Neural cell (in vitro differentiated cells): ENCODE measurements around the gene CTSF.

ENCODE experiments used
- CTCF ChIP-seq: fragments of 450-650 bp; IDR thresholded peaks from 2 replicates; pipeline ENCODE4 v1.5.1; 2014; ENCODE audit warnings: antibody characterized with exemption, mild to moderate bottlenecking, moderate library complexity; ENCODE audit not compliant: poor library complexity, severe bottlenecking
- EP300 ChIP-seq: fragments of 450-650 bp; conservative IDR thresholded peaks from 2 replicates; pipeline ENCODE4 v1.6.1; 2014; ENCODE audit warnings: antibody characterized with exemption, mild to moderate bottlenecking, moderate library complexity; ENCODE audit not compliant: poor library complexity, severe bottlenecking
- EZH2 ChIP-seq: fragments of 200-600, 300-800 bp; shearing (Covaris generic), sonication (generic); IDR thresholded peaks from 2 replicates; pipeline ENCODE4 v1.6.1; 2014; ENCODE audit warnings: antibody characterized with exemption, low read length, borderline replicate concordance, mild to moderate bottlenecking; ENCODE audit not compliant: insufficient read depth, poor library complexity, severe bottlenecking
- MXI1 ChIP-seq: fragments of 450-650 bp; conservative IDR thresholded peaks from 2 replicates; pipeline ENCODE4 v1.6.1; 2014; ENCODE audit warnings: antibody characterized with exemption, mild to moderate bottlenecking; ENCODE audit not compliant: poor library complexity, severe bottlenecking
- POLR2AphosphoS5 ChIP-seq: IDR thresholded peaks from 2 replicates; pipeline ENCODE4 v1.6.1; 2012
- RAD21 ChIP-seq: fragments of 450-650 bp; conservative IDR thresholded peaks from 2 replicates; pipeline ENCODE4 v1.6.1; 2014; ENCODE audit warnings: antibody characterized with exemption, mild to moderate bottlenecking, moderate library complexity
- SMC3 ChIP-seq: fragments of 450-650 bp; conservative IDR thresholded peaks from 2 replicates; pipeline ENCODE4 v1.6.1; 2014; ENCODE audit warnings: antibody characterized with exemption, mild to moderate bottlenecking, moderate library complexity; ENCODE audit not compliant: poor library complexity
- TAF1 ChIP-seq: IDR thresholded peaks from 2 replicates; pipeline ENCODE4 v1.6.1; 2012; ENCODE audit warnings: low read depth
- TF ChIP-seq, protein P1 (sequence below): IDR thresholded peaks from 2 replicates; pipeline ENCODE4 v1.6.1; 2012; ENCODE audit warnings: borderline replicate concordance

- no peak for TF ChIP-seq EZH2
- no peak for TF ChIP-seq CTCF
- TF ChIP-seq, protein P1, sequence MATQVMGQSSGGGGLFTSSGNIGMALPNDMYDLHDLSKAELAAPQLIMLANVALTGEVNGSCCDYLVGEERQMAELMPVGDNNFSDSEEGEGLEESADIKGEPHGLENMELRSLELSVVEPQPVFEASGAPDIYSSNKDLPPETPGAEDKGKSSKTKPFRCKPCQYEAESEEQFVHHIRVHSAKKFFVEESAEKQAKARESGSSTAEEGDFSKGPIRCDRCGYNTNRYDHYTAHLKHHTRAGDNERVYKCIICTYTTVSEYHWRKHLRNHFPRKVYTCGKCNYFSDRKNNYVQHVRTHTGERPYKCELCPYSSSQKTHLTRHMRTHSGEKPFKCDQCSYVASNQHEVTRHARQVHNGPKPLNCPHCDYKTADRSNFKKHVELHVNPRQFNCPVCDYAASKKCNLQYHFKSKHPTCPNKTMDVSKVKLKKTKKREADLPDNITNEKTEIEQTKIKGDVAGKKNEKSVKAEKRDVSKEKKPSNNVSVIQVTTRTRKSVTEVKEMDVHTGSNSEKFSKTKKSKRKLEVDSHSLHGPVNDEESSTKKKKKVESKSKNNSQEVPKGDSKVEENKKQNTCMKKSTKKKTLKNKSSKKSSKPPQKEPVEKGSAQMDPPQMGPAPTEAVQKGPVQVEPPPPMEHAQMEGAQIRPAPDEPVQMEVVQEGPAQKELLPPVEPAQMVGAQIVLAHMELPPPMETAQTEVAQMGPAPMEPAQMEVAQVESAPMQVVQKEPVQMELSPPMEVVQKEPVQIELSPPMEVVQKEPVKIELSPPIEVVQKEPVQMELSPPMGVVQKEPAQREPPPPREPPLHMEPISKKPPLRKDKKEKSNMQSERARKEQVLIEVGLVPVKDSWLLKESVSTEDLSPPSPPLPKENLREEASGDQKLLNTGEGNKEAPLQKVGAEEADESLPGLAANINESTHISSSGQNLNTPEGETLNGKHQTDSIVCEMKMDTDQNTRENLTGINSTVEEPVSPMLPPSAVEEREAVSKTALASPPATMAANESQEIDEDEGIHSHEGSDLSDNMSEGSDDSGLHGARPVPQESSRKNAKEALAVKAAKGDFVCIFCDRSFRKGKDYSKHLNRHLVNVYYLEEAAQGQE = no peak
- TF ChIP-seq RAD21 = no peak
- no peak for TF ChIP-seq EP300
- TF ChIP-seq TAF1 = no peak
- TF ChIP-seq SMC3 = no peak
- TF ChIP-seq POLR2AphosphoS5 = no peak
- TF ChIP-seq MXI1 = no peak
These were observed 38.9 kb upstream of the CTSF start for GRCh38 chr11:66607126-66607834.
